HG03571 (cell line): ENCODE results near the gene SCN1A.
A peak's percentile ranks its signal among the peaks of the same experiment; 100 is the strongest.
"Not testable (repeated sequence)": the region's sequence is repeated elsewhere in the genome, so short reads cannot be mapped to it uniquely, and the experiment has no call there.

ENCODE experiments used
- ATAC-seq: cut with Tn5 transposase; IDR thresholded peaks from one replicate; pipeline ENCODE4 v1.9.1; 2021; ENCODE audit not compliant: unreplicated experiment

Gene SCN1A

DNA sequence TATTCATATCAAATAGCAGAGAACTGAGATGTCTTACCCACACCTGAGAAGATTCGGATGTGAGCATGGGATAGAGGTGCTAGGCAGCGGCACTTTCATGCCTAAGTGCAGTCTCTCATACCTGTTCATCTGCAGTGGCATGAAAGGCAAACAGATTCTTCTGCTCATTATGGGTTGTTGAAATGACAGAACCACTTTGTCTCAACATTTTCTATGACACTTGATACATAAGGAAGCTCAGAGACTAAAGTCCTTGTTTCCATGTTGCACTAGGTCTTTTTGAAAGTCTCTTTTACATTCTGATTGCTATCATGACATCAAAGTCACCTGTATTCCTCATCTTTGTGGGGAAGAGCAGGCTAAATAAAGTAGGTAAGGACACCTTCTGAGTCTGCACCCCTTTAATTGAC lies 8.0 kb upstream of the SCN1A start:
- no peak for ATAC-seq

DNA sequence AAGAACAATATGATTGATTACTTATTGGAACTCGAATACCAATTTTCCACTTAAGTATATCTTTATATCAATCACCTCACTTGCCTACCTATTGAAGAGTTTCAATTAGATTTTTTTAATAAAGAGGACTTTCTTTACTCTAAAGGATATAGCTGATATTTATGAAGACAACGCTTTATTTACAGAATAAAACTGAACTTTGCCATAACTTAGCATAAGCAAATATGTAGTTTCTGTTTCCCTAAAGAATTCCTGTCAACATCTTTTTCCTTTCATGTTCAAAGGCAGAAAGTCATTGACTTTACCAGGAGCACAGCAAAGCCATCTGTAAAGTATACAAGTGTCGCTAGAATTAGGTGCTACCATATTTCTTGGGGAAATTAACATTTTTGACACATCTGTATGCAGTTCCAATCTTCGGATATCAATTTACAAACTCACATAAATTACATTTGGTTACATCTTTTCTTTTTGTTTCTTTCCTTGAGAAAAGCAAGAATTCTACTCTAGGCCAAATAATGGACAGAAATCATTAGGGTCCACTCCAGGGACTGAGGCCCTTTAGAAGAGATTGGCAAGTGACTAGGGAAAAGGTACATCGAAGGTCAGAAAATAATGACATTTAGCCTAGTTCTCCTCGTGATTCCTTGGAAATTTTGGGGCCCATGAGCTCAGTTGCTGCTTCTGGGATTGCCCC lies 7.5 kb upstream of the SCN1A start:
- ATAC-seq = no peak

DNA sequence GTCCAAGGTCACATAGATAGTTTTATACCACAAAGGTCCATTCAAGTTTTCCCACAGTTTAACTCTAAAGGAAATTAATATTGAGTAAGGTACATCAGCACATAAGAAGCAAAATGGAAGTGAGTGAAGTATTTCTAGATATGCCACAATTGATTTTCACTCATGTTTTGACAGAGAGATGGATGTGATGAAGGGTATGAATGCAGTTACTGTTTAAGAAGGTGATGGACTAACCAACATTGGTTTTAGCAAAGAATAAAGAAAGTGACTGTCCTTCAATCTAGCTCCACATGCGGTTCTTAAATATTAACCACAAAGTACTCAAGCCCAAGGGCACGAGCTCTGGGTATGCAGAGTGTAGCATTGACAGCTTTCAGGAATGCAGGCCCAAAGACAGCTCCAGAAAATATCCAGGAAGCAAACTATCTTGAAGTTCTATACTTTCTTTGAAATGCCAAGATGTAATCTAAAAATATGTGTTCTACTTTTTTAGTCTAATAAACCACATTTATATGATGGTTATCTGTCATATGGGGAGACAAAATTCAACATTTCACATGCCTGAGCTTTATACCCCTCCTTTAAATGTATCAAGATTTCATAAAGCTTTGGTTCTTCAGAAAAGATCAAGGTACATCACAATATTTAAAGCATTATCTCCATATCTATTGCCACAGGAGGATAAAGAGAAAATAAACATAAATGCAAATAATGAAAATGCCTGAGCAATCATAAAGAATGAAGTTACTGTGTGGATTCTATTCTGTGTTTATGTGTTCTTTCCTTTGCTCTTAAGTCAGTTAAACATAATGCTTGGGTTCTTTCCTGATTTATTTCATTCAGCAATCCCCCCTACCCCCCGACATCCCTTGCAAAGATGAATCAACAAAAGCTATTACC lies 6.7 kb upstream of the SCN1A start:
- ATAC-seq = no peak

DNA sequence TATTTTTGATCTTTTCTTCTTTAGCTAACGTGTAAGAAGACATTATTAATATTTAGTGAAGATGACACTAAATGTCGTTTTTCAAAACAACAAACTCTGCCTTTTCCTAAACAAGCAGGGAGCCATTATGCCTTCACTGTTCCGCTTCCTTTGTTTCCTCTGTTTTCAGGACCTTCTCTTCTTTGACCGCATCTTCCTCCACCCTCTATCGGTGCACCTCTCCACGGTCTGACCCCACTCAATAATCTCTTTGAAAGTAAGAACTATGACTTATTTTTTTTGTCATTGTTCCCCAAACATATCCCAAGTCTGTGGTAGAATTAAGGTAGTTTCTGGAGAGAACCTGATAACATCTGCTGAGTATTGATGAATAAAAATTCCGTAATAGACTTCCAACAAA lies 5.8 kb upstream of the SCN1A start:
- ATAC-seq = no peak

DNA sequence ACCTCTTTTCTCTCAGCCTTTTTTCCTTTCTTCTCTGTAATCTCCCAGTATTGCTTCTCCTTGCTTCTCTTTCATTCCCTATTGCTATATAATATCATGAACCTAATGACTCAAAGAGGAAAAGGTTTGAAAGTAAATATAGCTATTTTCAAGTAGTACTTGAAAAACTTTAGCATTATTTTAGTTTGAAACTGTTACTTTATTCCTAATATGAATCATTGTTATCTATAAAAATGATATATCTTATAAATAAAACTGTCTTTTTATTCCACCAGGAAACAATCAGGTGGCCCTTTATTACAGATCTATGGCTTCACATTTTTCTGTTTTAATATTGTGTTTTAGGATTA lies 311 bp upstream of the SCN1A start:
- no peak for ATAC-seq

DNA sequence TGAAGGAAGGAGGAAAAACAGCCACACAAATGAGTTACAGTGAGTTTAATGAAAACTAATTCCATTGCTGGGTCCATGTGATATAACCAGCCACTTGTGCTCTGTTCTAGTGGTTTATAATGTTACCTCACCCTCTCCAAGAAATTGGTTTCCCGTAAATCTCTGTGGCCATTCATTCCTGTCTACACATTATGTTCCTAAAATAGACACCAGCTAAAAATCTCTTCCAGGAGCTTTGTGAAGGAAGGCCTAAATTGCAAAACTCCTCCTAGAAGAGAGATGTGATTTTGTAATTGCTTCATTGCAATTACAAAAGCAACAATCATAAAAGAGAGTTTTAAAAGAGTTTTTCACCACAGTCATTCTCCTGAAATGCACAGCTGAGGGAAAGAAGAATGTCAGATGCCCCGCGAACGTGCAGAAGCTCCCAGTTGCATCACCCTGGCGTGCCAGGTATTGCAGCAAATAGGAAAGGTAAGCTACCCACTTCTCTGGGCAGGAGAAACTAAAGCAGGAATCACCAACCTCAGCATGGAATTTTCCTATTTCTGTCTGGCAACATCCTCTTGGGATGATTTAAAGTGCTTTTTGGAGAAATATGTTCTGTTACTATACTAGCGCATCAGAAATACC lies 1.7 kb downstream of the SCN1A start:
- no peak for ATAC-seq

DNA sequence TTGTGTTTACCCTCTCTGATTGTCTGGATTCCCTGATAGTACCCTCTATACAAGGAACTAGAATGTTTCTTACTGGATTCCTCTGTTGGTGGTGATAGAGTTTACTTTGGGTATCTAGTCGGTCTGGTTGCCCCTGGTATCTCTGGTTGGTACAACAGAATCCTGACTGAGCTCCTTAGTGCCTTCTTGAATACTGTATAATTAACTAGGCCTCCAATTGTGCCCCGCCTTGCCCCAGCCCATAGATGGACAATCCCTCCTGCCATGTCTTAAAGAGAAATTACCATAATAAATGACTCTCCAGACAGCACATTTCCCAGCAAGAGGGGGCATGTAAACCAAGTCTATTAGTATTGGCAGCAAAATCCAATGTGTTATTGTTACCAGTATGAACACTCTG lies 2.3 kb downstream of the SCN1A start:
- no peak for ATAC-seq

DNA sequence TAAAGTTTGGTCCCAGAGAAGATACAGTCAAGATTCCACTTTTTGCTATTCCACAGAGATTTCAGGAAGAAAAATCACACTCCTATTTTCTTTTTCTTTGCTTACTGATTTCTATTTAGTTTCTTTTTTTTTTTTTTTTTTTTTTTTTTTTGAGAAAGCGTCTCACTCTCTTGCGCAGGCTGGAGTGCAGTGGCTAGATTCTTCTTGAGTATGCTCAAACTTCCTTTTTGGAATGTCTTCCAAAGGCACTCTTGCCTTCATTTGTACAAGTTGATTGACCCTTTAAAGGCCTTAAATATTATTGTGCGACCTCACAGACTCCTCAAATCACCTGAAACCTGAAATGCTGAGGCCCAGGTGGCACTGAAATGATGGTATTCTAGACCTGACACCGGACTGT lies 9.6 kb downstream of the SCN1A start:
- no peak for ATAC-seq

DNA sequence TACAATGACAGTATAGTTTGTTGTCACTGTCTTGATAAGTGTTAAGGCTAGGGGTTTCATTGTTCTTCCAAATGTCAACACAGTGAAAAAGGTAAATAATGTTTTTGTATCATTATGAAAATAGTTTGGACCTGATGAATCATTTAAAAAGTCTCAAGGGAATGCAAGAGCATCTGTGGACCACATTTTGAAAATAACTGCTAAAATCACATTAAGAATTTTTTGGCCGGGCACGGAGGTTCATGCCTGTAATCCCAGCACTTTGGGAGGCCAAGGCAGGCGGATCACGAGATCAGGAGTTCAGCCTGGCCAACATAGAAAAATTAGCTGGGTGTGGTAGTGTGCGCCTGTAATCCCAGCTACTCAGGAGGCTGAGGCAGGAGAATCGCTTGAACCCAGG lies 10.3 kb downstream of the SCN1A start:
- no peak for ATAC-seq

DNA sequence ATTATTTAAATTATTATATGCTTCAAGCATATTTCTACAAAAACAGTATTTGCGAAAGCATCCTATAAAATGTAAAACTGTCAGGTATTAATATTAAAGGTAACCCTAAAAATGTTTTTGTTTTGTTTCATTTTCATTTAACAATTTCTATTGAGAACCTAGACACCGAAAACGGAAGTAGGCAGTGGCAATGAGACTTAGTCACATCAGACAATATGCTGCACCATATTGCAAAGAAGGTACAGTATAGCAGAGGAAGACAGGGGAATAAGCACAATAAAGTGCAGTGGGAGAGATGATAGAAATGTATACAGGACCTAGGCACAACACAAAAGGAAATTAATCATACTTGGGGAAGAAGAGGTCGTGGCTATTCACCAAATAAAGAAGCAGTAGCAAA lies 12.2 kb downstream of the SCN1A start:
- ATAC-seq = peak; percentile 59

DNA sequence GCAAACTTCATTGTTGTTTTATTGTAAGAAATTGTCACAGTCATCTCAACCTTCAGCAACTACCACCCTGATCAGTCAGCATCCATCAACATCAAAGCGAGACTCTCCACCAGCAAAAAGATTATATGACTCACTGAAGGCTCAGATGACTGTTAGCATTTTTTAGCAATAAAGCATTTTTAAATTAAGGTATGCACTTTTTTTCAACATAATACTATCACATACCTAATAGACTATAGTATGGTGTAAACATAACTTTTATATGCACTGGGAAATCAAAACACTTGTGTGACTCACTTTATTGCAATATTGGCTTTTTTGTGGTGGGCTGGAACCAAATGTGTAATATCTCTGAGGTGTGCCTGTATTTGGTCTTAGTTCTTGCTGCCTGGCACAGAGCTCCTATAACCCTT lies 15.6 kb downstream of the SCN1A start:
- ATAC-seq = no peak

DNA sequence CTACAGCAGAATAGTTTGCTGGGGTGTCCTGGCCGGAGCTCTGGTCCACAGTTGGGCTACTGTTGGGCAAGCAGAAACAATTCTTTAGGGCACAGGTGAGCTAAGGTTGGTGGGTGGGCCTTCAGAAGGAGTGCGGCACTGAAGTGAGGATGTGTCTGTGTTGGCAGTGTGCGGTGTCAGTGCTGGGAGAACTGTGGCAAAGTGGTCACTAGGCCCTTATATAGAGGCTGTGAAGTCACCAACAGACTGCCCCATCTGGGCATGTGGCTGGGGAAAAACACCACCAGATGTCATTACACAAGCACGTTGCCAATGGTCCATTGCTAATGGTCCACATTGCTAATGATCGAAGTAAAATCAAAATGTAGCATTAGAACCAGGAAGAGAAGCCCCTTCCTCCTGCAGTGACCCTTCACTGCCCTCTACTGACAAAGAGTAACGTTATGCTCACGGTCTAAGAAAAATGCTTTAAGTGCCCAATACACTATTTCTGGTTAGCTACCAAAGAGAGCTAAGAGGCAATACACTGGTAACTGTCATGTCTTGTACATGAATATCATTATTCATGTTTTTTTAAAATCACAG lies 21.3 kb downstream of the SCN1A start:
- ATAC-seq = no peak

DNA sequence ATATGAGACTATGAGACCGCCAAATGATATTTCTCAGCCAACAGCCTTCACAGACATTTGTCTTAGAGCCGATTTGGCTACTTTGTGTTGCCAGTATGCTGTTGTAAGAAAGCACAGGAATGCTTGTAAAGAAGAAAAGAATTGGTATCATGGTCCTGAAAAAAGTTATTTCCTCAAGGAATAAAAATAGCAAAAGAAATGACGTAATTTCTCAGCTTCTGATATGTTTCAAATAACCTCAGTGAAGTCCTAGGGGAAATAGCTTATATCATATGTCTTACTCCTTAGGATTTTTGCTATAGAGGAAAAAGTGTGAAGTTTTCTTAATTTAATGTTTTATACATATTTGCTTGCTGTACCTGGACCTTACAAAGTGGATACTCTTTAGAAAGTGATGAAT lies 23.0 kb downstream of the SCN1A start:
- no peak for ATAC-seq

DNA sequence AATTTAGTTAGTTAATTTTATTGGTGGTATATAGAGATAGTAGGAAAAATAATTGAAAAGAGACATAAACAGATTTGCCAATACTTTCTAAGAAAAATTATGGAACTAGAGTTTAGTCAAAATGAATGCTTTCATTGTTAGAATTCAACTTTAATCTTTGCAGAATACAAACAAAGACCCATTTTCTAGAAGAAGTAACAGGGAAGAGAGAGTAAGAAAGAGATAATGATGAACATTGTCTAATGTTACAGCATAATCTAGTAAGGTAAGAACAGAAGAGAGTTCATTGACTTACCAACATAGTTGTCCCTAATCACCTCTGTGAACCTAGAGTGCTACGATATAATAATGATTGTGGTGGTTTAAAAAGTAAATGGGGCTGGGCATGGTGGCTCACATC lies 23.7 kb downstream of the SCN1A start:
- ATAC-seq = no peak

DNA sequence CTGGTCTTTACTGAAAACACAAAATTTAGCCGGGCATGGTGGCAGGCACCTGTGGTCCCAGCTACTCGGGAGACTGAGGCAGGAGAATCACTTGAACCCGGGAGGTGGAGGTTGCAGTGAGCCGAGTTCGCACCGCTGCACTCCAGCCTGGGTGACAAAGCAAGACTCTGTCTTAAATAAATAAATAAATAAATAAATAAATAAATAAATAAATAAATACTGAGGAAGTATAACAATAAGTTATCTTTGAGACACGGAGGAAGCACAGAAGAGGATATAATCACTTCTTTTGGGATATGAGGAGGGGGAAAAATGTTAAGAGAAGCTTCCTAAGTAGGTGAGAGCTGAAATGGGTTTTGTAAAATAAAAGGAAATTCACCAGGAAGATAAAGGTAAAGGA lies 24.5 kb downstream of the SCN1A start:
- ATAC-seq = not testable (repeated sequence)

DNA sequence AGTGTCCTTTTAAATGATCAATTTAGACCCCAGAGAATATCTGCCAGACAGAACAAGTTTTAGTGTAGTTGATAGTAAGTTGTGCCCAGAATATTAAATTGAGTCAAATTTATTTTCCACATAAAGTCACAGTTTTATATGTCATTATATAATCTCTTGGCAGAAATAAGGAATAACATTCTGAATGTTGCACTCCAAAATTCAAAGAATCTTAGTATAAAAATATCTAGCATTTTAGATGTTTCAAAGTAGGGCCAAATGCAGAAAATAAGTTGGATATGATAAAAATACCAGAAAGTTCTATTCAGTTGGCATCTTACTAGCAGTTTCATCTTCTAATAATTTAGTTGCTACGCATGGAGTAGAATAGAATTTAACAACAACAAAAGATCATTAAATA lies 33.5 kb downstream of the SCN1A start:
- ATAC-seq = no peak

DNA sequence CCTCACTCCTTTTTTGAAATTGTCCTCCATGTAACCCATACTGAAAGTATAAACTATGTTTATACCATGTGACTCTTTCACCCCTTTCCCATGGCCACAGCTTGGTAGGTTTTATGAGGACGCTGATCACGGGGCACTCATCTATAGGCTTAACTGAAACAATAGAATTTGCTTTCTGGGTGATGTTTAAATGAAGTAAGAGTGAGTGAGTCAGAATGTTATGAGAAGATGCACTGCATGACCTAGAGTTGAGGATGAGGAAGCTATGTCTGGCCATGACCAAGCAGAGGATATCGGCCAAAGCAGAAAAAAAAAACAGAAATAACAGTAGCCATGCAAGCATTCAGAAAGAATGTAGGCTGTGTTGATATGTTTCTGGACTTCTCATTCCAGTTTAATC lies 34.9 kb downstream of the SCN1A start:
- no peak for ATAC-seq

DNA sequence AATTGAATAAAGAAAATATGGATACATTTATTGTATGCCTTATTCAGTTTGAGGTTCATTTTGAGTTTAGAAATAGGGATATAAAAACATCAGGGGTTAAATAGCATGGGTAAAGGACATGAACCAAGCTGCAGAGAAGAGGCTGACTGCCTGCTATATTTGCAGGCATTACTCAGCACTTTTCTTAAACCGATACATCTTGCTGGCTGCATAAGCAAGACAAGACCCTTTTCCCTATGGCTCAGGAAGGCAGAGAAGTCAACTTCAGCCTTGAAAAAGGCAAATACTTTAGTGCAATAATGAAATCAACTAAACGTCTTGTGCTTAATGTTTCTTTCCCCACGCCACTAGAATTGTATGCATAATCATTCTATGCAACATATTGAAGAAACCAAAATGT lies 36.4 kb downstream of the SCN1A start:
- no peak for ATAC-seq

DNA sequence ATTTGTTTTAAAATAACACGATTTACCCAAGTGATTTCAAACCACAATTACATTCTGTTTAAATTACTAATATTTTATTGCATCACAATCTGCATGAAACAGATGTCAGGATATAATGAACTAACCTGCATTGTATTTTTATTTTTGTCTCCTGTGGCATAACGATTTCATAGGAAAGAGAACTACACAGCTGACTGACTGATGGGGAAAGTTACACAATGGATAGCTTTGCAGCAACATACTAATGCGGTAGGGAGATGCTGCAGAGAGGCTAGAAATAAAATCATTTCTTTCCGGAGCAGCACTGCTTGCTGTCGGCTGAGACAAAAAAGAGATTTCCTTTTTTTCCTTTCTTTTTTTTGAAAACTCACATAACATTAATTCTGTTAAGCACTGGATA lies 36.9 kb downstream of the SCN1A start:
- ATAC-seq = no peak

DNA sequence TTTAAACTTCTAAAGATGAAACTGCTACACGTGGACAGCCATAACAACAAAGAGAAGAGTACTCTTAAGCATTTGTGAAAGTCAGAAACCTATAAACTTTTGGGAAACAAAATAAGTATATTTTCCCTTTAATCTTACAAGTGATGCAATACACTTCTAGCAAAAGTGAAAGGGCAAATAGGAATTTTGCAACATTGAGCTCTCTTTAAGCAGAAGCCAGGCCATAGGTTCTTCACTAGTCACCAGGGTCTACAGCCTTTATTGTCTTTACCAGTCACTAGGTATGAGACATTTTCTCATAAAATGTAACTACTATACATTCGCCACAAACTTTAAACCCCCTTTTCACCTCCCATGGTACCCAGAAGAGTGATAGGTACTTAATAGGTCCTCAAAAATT lies 37.5 kb downstream of the SCN1A start:
- ATAC-seq = no peak

DNA sequence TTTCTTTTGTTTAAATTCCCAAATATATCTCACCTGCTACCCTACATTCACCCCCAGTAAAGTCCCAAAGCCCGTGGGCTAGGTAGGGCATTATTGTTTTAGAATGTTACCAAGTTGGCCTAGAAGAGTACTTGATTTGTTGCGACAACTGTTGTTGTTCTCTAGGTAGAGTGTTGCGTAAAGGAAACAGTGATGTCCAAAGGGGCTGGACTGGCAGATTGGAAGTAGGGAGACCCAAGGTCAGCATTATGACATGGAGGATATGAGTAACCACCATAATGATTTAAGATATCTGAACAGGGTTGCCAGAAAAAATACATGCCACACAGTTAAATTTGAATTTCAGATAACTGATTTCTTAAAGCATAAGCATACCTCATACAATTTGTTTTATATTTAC lies 39.2 kb downstream of the SCN1A start:
- no peak for ATAC-seq

DNA sequence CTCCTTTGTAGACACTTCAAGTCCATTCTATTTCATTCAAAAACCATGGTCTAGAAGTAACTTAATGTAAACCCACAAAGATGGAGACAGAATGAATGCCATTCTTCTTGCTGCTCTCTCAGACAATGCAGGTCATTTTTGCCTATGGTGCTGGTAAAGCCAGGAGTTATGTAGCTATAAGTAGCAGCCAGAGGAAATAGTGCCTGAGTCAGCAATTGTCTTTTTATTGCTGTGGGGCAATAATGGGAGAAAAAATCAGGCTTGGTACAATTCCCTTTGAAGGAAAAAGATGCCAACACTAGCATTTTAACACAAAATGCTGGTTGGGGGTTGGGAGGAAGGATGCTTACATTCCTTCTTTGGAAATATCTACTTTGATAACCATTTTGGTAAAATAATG lies 43.5 kb downstream of the SCN1A start:
- ATAC-seq = no peak
